ENCODE results near the gene ROGDI.

The ROGDI gene

GRCh38 chr16:4801962-4802658 lies at the start of gene ROGDI:
ROGDI (minus strand) TSS chr16:4802633; CDS start chr16:4802571, 62 bp downstream.
- peak within 1 kb of the TSS; percentile 45 to 93 (median 81) for H3K27ac ChIP-seq
- H3K4me3 ChIP-seq: peak within 1 kb of the TSS; percentile 78 to 95 (median 84)

- no peak overlapping the region for H3K4me3 ChIP-seq
- H3K27ac ChIP-seq: no peak overlapping the region
Observed at GRCh38 chr16:4850211-4850610, 47.8 kb upstream of the ROGDI start.

DNA sequence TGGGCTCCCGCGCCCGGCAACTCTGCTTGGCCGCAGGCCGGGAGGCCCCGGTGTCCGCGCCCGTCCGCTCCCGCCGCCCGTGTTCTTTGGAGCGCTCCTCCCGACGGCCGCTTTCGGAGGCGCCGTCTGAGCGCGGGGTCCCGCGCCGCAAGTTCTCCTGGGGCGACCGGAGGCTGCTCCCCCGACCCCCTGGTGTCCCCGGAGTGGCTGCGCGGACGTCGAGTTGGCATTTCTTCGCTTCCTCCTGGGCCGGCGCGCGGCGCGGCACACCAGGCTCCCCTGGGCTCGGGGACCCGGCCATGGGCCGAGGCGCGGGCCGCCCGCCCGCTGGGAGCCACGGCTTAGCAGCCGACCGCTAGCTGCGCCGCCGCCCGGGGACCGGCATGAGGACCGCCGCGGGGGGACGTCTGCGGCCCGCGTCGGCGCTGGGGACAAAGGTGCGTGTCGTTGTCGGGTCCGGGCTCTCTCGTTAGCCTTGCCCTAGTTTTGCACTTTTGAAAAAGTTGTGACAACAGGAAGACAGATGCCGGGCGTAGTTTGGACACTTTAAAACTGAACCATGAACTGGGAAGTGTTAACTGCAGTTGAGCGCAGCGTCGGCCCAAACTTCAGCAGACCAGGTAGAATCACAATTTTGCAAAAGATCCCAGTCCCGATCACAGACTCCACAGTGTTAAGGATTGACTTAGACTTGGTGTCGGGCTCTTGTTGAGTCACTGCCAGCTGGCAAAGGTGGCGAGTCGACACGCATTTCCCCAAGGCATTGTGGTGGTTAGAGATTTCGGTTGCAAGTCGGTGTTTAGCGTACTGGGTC lies 45.5 kb upstream of the ROGDI start:
- peak overlapping the region; percentile 87 to 99 (median 97) for H3K27ac ChIP-seq
- H3K4me3 ChIP-seq: peak overlapping the region; percentile 86 to 100 (median 97)

- Histone ChIP-seq H3K4me3 (peak within 1 kb of the TSS; percentile 86 to 100 (median 97)), H3K27ac (peak within 1 kb of the TSS; percentile 87 to 99 (median 98))
Observed at GRCh38 chr16:4846901-4847773, 44.7 kb upstream of the ROGDI start, which contains the start of the genes GLYR1 and UBN1. GLYR1 (minus strand) TSS chr16:4847288; CDS start chr16:4847265, 23 bp downstream. UBN1 (plus strand) TSS chr16:4847481; CDS start chr16:4852918, 5,437 bp downstream.

GRCh38 chr16:4846503-4846900 lies 44.1 kb upstream of the ROGDI start:
- Histone ChIP-seq H3K27ac (peak overlapping the region; percentile 87 to 99 (median 98)), H3K4me3 (peak overlapping the region; percentile 86 to 100 (median 97))

- Histone ChIP-seq H3K4me3 (no peak overlapping the region), H3K27ac (no peak overlapping the region)
Observed at GRCh38 chr16:4840984-4841383, 38.6 kb upstream of the ROGDI start.

GRCh38 chr16:4839942-4840341 lies 37.5 kb upstream of the ROGDI start:
- Histone ChIP-seq H3K4me3 (no peak overlapping the region), H3K27ac (no peak overlapping the region)

- no peak overlapping the region for H3K4me3 ChIP-seq
- no peak overlapping the region for H3K27ac ChIP-seq
Observed at GRCh38 chr16:4837733-4838501, 35.5 kb upstream of the ROGDI start.

DNA sequence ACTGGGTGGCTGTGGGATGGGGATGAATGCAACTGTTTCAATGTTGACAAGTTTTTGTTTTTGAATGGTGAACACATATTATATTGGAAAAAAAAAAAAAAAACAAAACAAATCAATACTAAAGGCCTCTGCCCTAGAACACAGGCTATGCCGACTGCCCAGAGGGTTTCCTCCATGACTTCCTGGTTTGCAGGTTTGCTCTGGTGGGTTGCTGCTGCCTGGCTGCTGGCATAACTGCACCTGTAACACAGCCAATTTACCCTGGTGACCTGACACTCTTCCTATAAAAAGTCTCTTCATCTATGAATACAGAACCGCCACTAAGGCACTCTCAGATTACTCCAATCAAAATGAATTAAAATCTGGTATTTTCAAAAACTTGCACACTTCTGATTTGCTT lies 34.3 kb upstream of the ROGDI start:
- no peak overlapping the region for H3K27ac ChIP-seq
- H3K4me3 ChIP-seq: no peak overlapping the region

GRCh38 chr16:4833584-4833983 lies 31.2 kb upstream of the ROGDI start:
- no peak overlapping the region for H3K4me3 ChIP-seq
- no peak overlapping the region for H3K27ac ChIP-seq

GRCh38 chr16:4832698-4833343 lies 30.4 kb upstream of the ROGDI start:
- H3K27ac ChIP-seq: no peak overlapping the region

DNA sequence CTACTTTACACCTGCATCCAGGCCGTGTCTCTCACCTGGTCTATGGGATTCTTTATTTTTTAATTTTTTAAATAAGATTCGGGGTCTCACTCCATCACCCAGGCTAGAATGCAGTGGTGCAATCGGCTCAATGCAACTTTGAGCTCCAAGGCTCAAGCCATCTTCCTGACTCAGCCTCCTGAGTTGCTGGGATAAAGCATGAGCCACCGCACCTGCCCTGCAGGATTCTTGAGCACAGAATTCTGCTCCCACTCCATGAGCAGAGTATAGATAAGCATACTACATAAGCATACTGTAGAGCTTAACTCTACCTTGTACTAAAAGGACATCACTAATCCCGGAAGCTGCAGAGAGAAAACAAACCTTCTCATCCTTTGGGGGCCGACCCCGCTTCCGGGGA lies 29.2 kb upstream of the ROGDI start:
- no peak overlapping the region for H3K27ac ChIP-seq
- no peak overlapping the region for H3K4me3 ChIP-seq

More at GRCh38 chr16:4832698-4833343, 30.4 kb upstream of the ROGDI start:
- H3K4me3 ChIP-seq: no peak overlapping the region

- Histone ChIP-seq H3K4me3 (no peak overlapping the region), H3K27ac (no peak overlapping the region)
Observed at GRCh38 chr16:4830408-4830807, 28.0 kb upstream of the ROGDI start.

GRCh38 chr16:4828567-4829321 lies 26.3 kb upstream of the ROGDI start:
- no peak overlapping the region for H3K27ac ChIP-seq

DNA sequence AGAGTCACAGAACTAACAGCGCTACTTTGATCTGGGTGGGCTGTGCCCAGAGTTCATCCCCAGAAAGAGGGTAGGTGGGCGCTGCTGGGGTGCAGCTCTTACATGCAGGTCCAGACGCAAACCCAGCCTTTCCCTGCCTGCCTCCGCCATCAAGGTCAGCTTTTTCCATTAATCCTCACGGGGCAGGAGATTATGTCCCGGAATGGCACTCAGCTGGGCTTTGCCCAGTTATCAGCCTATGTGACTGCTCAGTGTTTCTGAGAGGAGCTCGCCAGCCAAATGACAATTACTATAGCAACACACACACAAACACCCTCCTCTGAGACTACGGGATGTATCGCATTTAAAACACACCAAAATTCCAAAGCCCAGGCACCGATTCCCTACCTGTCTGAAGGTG lies 24.5 kb upstream of the ROGDI start:
- Histone ChIP-seq H3K27ac (no peak overlapping the region), H3K4me3 (no peak overlapping the region)

More at GRCh38 chr16:4828567-4829321, 26.3 kb upstream of the ROGDI start:
- no peak overlapping the region for H3K4me3 ChIP-seq

DNA sequence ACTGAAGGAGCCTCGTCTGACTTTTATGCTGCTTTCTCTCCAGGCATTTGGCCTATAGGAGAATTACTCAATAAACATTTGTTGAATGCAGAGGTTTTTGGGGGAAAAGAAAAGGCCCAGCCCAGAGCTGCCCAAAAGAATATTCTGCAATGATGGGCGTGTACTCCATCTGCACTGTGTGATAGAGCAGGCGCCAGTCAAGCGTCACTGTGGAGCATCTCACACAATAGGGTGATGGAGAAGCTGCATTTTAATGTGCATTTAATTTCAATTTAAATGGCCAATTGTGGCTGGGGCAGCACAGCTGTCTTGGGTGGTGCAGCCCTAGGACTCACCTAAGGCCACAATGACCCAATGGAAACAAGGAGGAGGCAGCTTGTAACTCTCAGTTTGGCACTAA lies 24.1 kb upstream of the ROGDI start:
- Histone ChIP-seq H3K4me3 (no peak overlapping the region), H3K27ac (no peak overlapping the region)

- H3K4me3 ChIP-seq: no peak overlapping the region
- H3K27ac ChIP-seq: no peak overlapping the region
Observed at GRCh38 chr16:4825196-4825595, 22.8 kb upstream of the ROGDI start.

- Histone ChIP-seq H3K27ac (no peak overlapping the region), H3K4me3 (no peak overlapping the region)
Observed at GRCh38 chr16:4820652-4821051, 18.2 kb upstream of the ROGDI start.
